B cell (primary cell): Measurements from ENCODE around the gene CRY2. TPM values are rescaled to one million over a fixed set of nuclear protein-coding genes. Genes with fewer than 3 reads are reported as not detected.

Experiments
- ATAC-seq: fragments of 200-7000 bp; cut with Tn5 transposase; one replicate; pipeline ENCODE4 v1.10.0; 2021; ENCODE audit warnings: low read depth, mild to moderate bottlenecking, moderate number of reproducible peaks, moderate library complexity
- CTCF ChIA-PET: fragments of 350-600 bp; sonication (Branson Sonifier 250); formaldehyde crosslinking; loops from one replicate; lab custom pipeline; 2021; ENCODE audit warnings: antibody characterized with exemption, inconsistent platforms; lab: Charles Lee
- POLR2A ChIA-PET: fragments of 350-600 bp; sonication (Branson Sonifier 250); formaldehyde crosslinking; loops from one replicate; lab custom pipeline; 2021; ENCODE audit warnings: antibody characterized with exemption; lab: Charles Lee
- DNase-seq: peaks from one replicate; pipeline ENCODE4 v3.0.0; 2013
- H2AFZ ChIP-seq: 2 replicates; pipeline ENCODE4 v1.6.1; 2012; ENCODE audit warnings: mild to moderate bottlenecking, low read depth, low read length; ENCODE audit not compliant: insufficient read depth, poor library complexity, severe bottlenecking
- H3K27ac ChIP-seq, 2 donors: 1 replicate in 1 of 2; 2 replicates in 1 of 2; pipeline ENCODE4 v1.5.1; 2012 to 2013; ENCODE audit warnings: low read length in 2 of 2, mild to moderate bottlenecking in 2 of 2, moderate library complexity in 1 of 2
- H3K27me3 ChIP-seq, 4 experiments: fragments of 200-600 bp in 1 of 4; sonication (generic) in 1 of 4; replicated peaks in 1 of 4; 1 replicate in 2 of 4; 2 replicates in 2 of 4; pipeline versions ENCODE4 v1.6.1 to v1.7.0; 2013 to 2016; ENCODE audit warnings: low read length in 3 of 4, mild to moderate bottlenecking in 2 of 4, mixed read lengths in 1 of 4, moderate library complexity in 1 of 4; ENCODE audit not compliant: insufficient read depth in 4 of 4, control insufficient read depth in 3 of 4; ENCODE audit errors: control extremely low read depth in 1 of 4
- H3K36me3 ChIP-seq, 2 experiments: replicated peaks in 1 of 2; 1 replicate in 1 of 2; 2 replicates in 1 of 2; pipeline versions ENCODE4 v1.6.1 to v1.7.1; 2013; ENCODE audit warnings: low read length in 1 of 2; ENCODE audit not compliant: insufficient read depth in 2 of 2, control insufficient read depth in 1 of 2; ENCODE audit errors: control extremely low read depth in 1 of 2, extremely low read depth in 1 of 2
- H3K4me1 ChIP-seq, 2 donors: fragments of 200-600 bp in 1 of 2; sonication (generic) in 1 of 2; 1 replicate in 1 of 2; 2 replicates in 1 of 2; pipeline versions ENCODE4 v1.5.1 to v1.6.1; 2013 to 2017; ENCODE audit warnings: low read length in 2 of 2; ENCODE audit not compliant: control insufficient read depth in 2 of 2, insufficient read depth in 2 of 2
- H3K4me2 ChIP-seq: replicated peaks from 2 replicates; pipeline ENCODE3; 2012; ENCODE audit warnings: mild to moderate bottlenecking, low read depth, low read length; ENCODE audit not compliant: poor library complexity, severe bottlenecking
- H3K4me3 ChIP-seq, 5 experiments: fragments of 200-600 bp in 1 of 5; sonication (generic) in 1 of 5; 1 replicate in 3 of 5; 2 replicates in 2 of 5; pipeline versions ENCODE4 v1.5.1 to v1.7.0; 2011 to 2016; ENCODE audit warnings: low read length in 4 of 5, mild to moderate bottlenecking in 4 of 5, low read depth in 2 of 5, control low read depth in 1 of 5, moderate library complexity in 1 of 5; ENCODE audit not compliant: insufficient read depth in 1 of 5; ENCODE audit errors: control extremely low read depth in 1 of 5, extremely low read depth in 1 of 5
- H3K79me2 ChIP-seq: fragments of 200-600 bp; sonication (generic); one replicate; pipeline ENCODE4 v1.6.0; 2016; ENCODE audit warnings: low read length; ENCODE audit not compliant: control insufficient read depth, insufficient read depth
- H3K9ac ChIP-seq: fragments of 200-600 bp; sonication (generic); 2 replicates; pipeline ENCODE4 v1.6.1; 2017; ENCODE audit warnings: mild to moderate bottlenecking, low read length, moderate library complexity
- H3K9me3 ChIP-seq, 3 donors: one replicate each; pipeline versions ENCODE4 v1.6.1 to v1.7.1; 2013; ENCODE audit warnings: low read length in 2 of 3; ENCODE audit not compliant: control insufficient read depth in 2 of 3, insufficient read depth in 1 of 3; ENCODE audit errors: control extremely low read depth in 1 of 3
- H4K20me1 ChIP-seq: 2 replicates; pipeline ENCODE4 v1.6.0; 2012; ENCODE audit warnings: mild to moderate bottlenecking, low read length; ENCODE audit not compliant: insufficient read depth, control insufficient read depth, poor library complexity, severe bottlenecking
- H3K27ac Mint-ChIP-seq: one replicate; pipeline ENCODE4 v1.8.0; 2021; ENCODE audit warnings: mixed read lengths
- H3K27me3 Mint-ChIP-seq: one replicate; pipeline ENCODE4 v1.8.0; 2021; ENCODE audit warnings: mixed read lengths
- H3K4me1 Mint-ChIP-seq: one replicate; pipeline ENCODE4 v1.8.0; 2021; ENCODE audit warnings: mixed read lengths
- H3K4me3 Mint-ChIP-seq: one replicate; pipeline ENCODE4 v1.8.0; 2021; ENCODE audit warnings: mixed read lengths
- H3K9me3 Mint-ChIP-seq: one replicate; pipeline ENCODE4 v1.8.0; 2022; ENCODE audit warnings: mixed read lengths; ENCODE audit not compliant: insufficient read depth
- EZH2 ChIP-seq: IDR thresholded peaks from 2 replicates; pipeline ENCODE4 v1.6.1; 2012; ENCODE audit warnings: borderline replicate concordance, low read depth, mild to moderate bottlenecking, moderate library complexity, low read length; ENCODE audit not compliant: insufficient read depth, poor library complexity, severe bottlenecking
- WGBS: methylation state at CpG from one replicate; pipeline ENCODE4 v1.1.5; 2013; ENCODE audit warnings: missing lambda C conversion rate; ENCODE audit not compliant: insufficient coverage; 5-methylcytosine and 5-hydroxymethylcytosine counted together
- intact Hi-C: fragments of 100-400 bp; cut with micrococcal nuclease; formaldehyde crosslinking; loops from one replicate; pipeline ENCODE4 v1.10.0; 2022
- polyA plus RNA-seq: library from polyadenylated mRNA; depleted of rRNA; stranded (reverse); fragments of >200 nt; gene quantifications from 2 replicates; pipeline ENCODE4 v1.2.3, GENCODE V29; 2012
- total RNA-seq, 2 donors: library from RNA; stranded (reverse); fragments of 120-200 nt in 1 of 2; gene quantifications; 1 replicate in 1 of 2; 2 replicates in 1 of 2; pipeline versions ENCODE4 v1.2.3 to v1.2.4, GENCODE V29; 2013 to 2022
- TF ChIP-seq, protein P1 (sequence below): fragments of 200-600 bp; IDR thresholded peaks from one replicate; pipeline ENCODE4 v1.8.0; 2022; ENCODE audit warnings: antibody characterized with exemption, mild to moderate bottlenecking

CRY2 gene
- total and polyA plus RNA-seq, 2 donors (not counting 1 experiment from before 2014, with no cell fraction given) = 20.4 to 65.1 TPM

DNA sequence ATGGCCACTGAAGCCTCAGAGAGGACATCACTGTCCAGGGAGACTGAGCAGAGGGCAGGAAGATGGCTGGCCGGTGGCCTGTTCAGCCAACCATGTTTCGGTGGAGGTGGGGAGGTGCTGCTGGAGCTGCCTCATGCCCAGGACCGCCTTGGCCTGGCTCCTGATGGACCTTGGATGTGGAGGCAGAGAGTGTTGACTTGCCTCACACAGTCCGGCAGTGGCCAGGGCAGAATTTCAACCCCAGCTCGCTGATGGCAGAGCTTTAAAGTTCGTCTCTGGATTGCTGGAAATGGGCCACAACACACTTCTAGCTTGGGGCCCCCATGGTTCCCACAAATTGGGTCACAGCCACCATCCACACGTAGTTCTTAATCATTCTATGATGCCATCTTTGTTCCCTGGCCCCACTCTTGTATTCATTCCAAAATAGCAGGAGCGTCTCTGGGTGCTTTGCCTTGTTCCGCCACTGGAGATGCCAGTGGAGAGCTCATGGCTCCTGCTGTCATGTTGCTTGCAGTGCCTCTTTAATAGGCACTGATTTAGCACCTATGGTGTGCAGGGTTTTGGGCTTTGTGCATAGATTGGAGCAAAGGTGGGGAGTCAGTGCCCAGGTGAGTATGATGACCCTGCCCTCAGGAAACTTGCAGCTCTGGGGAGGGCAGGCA, 43.7 kb downstream of the CRY2 start:
- Histone ChIP-seq H3K27me3 (peaks cover 0 to 17% (median 7%) of the 10 kb centered on the region in 4 experiments), H3K4me3 (no peak overlapping the region), H4K20me1 (peaks cover 6% of the 10 kb centered on the region), H3K4me2 (no peak overlapping the region), H3K4me1 (peaks cover 1 to 2% of the 10 kb centered on the region in 2 donors), H3K9ac (no peak overlapping the region), H3K27ac (no peak overlapping the region), H2AFZ (no peak overlapping the region), H3K9me3 (no peaks in the 10 kb centered on the region), H3K36me3 (no peaks in the 10 kb centered on the region), H3K79me2 (no peaks in the 10 kb centered on the region)
- ATAC-seq (no peak), DNase-seq (no peak)
- TF ChIP-seq EZH2 = no peak
- TF ChIP-seq, protein P1, sequence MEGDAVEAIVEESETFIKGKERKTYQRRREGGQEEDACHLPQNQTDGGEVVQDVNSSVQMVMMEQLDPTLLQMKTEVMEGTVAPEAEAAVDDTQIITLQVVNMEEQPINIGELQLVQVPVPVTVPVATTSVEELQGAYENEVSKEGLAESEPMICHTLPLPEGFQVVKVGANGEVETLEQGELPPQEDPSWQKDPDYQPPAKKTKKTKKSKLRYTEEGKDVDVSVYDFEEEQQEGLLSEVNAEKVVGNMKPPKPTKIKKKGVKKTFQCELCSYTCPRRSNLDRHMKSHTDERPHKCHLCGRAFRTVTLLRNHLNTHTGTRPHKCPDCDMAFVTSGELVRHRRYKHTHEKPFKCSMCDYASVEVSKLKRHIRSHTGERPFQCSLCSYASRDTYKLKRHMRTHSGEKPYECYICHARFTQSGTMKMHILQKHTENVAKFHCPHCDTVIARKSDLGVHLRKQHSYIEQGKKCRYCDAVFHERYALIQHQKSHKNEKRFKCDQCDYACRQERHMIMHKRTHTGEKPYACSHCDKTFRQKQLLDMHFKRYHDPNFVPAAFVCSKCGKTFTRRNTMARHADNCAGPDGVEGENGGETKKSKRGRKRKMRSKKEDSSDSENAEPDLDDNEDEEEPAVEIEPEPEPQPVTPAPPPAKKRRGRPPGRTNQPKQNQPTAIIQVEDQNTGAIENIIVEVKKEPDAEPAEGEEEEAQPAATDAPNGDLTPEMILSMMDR = no peak
- no peaks in the 10 kb centered on the region for H3K9me3 Mint-ChIP-seq
- no peak overlapping the region for H3K4me3 Mint-ChIP-seq
- H3K4me1 Mint-ChIP-seq = peaks cover 1% of the 10 kb centered on the region
- H3K27me3 Mint-ChIP-seq = peaks cover 22% of the 10 kb centered on the region
- WGBS = 90% methylated on average over 9 of the region's 9 CpGs
- intact Hi-C loops = no loop called here
- no peak overlapping the region for H3K27ac Mint-ChIP-seq
- ChIA-PET POLR2A (no interaction called here), CTCF (interaction anchor here (1.1 to 2.3 kb wide), 2 partner anchors 18 to 74 kb away, joined by 3 to 5 read pairs; no protein-coding TSS in a partner anchor)

- no peaks in the 10 kb centered on the region for H3K4me1 Mint-ChIP-seq
- ChIA-PET POLR2A (no interaction called here), CTCF (no interaction called here)
- H3K79me2 ChIP-seq = no peaks in the 10 kb centered on the region
- H4K20me1 ChIP-seq = no peaks in the 10 kb centered on the region
- ATAC-seq = no peak
- no peaks in the 10 kb centered on the region for H3K36me3 ChIP-seq
- no peak overlapping the region for H2AFZ ChIP-seq
- H3K27me3 Mint-ChIP-seq = peaks cover 28% of the 10 kb centered on the region
- H3K4me1 ChIP-seq = no peaks in the 10 kb centered on the region
- no peak overlapping the region for H3K9ac ChIP-seq
- no peak overlapping the region for H3K27ac ChIP-seq
- WGBS = 93% methylated on average over 4 of the region's 5 CpGs
- H3K9me3 ChIP-seq = peaks cover 0 to 4% (median 0%) of the 10 kb centered on the region in 3 donors
- H3K4me3 ChIP-seq = no peak overlapping the region
- H3K9me3 Mint-ChIP-seq = no peaks in the 10 kb centered on the region
- peaks cover 0 to 30% (median 15%) of the 10 kb centered on the region in 4 experiments for H3K27me3 ChIP-seq
- TF ChIP-seq, protein P1 = no peak
- no peak for TF ChIP-seq EZH2
- H3K4me2 ChIP-seq = no peak overlapping the region
- DNase-seq = no peak
- H3K27ac Mint-ChIP-seq = no peak overlapping the region
- intact Hi-C loops = no loop called here
- no peak overlapping the region for H3K4me3 Mint-ChIP-seq
Observed at GRCh38 chr11:45892856-45893255, 45.6 kb downstream of the CRY2 start.
